ENCODE data around the gene BEAN1.
"Not testable (repeated sequence)": the region's sequence is repeated elsewhere in the genome, so short reads cannot be mapped to it uniquely, and the experiment has no call there.

The BEAN1 gene

DNA sequence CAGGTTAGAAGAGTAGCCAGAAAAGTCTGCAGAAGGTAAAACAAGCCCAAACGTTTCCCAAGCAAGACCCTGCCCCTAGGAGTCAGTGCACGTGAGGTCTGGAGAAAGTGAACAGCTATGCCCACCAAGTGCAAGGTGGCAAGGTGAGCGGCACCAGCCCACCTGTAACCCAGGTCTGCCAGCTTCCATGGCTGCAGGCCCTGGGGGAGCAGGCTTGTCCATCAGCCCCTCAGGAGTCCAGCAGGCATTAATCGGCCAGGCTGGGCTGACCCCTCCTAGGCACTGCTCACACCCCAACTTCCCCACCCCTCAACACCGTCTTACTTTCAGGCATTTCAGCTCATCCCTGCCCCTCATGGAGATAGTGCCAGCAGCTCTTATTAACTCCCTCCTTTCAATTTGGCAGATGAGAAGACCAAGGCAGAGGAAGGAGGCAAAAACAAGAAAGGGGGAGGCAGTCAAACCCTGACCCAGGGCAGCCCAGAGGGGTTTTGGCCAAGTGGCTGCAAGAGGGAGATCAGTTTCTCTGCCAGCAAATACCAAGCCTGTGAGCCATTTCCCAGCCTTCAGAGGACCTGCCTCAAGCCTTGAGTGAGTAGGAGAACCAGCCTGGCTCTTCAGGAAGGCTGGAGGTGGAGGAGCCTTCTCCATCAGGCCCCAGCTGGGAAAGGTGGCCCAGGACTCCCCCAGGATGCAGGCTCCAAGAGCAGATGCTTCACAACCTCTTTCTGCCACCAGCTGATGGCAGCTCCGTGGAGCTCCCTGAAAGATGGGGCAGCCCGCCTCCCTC is 14.7 kb downstream of the BEAN1 start:
- no peak for DNase-seq (ENCODE audit: low spot score)

DNA sequence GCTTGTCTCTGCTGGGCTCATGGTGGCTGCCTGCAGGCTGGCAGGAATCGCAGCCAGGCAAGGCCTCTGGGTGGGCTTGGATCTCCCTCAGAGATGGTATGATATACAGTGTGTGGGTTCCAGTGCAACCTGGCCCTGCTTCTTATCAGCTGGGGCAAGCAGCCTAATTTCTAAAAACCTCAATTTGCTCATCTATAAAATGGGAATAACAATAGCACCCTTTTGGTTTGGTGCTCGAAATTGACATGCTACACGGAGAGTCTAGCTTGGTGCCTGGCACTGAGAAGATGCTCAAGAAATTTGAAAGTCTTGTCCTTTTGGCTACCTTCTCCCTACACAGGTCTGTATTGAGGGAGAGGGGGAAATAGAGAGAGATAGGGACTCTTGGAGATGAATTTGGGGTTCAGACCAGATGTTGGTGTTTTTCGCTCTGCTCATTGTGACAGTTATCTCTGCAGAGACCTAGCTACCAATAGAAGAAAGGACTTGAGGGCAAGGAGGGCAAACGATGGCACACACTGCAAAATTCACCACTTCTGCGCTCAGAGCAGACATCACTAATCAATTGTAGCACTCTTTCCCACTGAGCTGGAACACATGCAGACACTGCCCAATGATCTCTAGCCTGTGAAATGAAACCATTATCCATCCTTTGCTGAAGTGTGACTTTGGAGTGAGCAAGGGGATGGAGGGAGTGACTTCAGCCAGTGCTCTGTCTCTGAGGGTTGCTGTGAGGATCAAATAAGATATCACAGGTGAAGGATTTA is 15.6 kb downstream of the BEAN1 start:
- DNase-seq (ENCODE audit: low spot score): no peak

DNA sequence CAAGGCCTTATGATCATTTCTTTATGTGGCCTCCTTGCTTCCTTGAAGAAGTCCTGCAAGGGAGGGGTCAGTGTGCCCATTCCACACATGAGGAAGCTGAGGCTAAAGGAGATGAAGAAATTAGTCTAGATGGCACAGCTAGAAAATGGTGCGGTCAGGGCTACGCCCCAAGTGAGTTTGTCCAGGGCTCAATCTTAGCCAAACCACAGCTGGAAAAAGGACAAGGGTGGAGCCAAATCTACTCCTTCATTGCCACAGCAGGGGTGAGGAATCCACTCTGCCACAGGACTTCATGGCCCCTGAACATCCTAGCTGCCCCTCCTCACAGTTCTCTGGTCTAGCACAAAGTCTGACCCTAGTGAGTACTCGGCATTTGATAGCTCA is 16.2 kb downstream of the BEAN1 start:
- no peak for DNase-seq (ENCODE audit: low spot score)

GRCh38 chr16:66444049-66444481 is 17.0 kb downstream of the BEAN1 start:
- DNase-seq (ENCODE audit: low spot score): no peak

- DNase-seq (ENCODE audit: low spot score): no peak
These were observed 19.6 kb downstream of the BEAN1 start for GRCh38 chr16:66446737-66447136.

DNA sequence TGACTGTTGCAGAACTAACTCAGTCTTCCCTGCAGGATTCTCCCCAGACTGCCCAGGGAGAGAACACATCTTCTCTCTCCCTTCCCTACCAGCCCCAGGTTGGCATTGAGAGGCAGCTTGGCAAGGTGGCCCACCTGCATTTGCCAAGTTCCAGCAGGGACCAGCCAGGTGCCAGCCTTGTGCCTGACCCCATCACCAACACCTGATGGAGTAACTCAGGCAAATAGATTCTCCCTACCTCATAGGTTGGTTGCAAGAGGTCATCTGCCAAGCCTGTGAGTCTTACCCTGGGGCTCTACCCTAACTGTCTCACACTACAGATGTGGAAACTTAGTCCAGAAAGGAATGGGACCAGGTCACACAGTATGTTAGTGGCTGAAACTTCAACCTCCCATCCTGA is 20.4 kb downstream of the BEAN1 start:
- DNase-seq (ENCODE audit: low spot score): no peak

DNA sequence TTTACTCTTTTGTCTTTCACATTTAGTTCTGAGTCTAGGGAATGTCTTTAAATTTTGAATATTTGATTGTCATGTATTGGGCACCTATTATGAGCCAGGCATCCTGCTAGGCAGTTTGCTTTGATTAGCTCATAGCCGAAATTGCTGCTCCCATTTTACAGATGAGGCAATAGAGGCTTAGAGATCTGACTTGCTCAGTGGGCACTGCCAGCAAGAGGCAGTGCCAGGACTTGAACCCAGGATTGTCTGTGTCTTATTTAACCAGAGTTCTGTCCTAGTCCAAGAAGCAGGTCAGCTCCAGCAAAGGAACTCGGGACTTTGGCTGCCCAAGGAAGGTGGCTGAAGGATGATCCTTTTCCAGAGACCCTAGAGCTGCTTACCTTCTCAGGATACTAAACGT is 24.5 kb downstream of the BEAN1 start:
- DNase-seq (ENCODE audit: low spot score): no peak

DNA sequence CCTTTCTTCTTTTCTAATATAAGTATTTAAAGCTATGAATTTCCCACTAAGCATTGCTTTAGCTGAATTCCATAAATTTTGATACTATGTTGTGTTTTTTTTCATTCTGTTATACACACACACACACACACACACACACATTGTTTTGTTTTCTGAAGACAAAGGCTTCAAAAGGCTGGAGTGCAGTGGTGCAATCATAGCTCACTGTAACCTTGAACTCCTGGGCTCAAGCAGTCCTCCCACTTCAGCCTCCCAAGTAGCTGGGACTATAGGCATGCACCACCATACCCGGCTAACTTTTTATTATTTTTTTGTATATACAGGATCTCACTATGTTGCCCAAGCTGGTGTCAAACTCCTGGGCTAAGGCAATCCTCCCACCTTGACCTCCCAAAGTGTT is 26.1 kb downstream of the BEAN1 start:
- DNase-seq (ENCODE audit: low spot score): not testable (repeated sequence)

GRCh38 chr16:66454751-66455150 is 27.7 kb downstream of the BEAN1 start:
- no peak for DNase-seq (ENCODE audit: low spot score)

GRCh38 chr16:66455970-66456369 is 28.9 kb downstream of the BEAN1 start:
- no peak for DNase-seq (ENCODE audit: low spot score)

DNA sequence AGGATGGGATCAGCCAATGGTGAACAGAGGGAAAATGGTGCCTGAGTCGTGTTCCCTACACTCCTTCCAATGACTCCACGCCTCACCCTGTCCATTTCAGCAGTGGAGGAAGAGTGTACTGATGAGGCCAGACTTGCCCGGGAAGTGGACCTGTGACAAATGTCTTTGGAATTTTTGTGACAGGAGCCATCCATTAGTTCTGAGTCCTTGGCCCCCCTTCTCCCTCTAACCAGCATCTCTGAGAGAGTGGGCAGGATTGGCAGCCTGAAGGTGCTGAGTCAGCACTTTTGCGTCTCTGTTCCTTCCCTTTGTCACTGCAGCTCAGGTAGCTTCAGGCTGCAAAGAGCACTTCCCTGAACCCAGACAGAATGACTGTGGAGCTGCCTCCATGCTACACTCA is 30.8 kb downstream of the BEAN1 start:
- no peak for DNase-seq (ENCODE audit: low spot score)

DNA sequence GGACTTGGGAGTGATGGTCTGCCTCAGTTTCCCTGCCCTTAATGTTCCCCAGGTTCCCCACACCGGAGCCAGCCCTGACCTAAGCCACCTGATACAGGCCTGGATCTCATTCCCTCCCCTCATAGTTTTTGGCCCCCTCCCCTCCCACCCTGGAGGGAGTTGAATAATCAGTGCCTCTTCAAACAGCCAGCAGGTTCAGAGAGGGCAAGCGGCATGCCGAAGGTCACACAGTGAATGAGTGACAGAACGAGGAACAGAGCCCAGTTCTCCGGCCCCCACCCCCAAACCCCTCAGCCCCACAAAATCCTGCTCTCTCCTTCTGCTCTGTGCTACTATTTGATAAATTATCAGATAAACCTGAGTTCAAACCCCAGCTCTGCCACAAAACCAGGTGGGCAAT is 31.2 kb downstream of the BEAN1 start:
- no peak for DNase-seq (ENCODE audit: low spot score)

- DNase-seq (ENCODE audit: low spot score): no peak
These were observed 31.8 kb downstream of the BEAN1 start for GRCh38 chr16:66458853-66459252.

DNA sequence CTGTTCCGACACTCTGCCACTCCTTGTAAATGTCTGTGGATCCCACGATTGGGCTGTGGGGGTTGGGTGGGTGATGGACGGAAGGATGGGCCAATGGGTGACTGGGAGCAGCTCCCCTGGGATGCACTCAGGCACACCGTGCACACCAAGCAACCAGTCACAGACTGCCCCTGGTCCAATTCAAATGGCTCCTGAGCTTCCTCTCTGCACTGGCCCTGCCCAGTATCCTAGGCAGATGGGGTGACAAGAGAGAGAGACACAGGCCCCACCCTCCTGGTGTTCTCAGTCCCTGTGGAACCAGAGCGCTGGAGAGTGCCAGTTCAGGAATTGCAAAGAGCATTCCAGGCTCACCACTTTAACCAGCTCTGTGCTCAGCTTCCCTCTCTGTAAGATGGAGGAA is 32.8 kb downstream of the BEAN1 start:
- DNase-seq (ENCODE audit: low spot score): no peak

DNA sequence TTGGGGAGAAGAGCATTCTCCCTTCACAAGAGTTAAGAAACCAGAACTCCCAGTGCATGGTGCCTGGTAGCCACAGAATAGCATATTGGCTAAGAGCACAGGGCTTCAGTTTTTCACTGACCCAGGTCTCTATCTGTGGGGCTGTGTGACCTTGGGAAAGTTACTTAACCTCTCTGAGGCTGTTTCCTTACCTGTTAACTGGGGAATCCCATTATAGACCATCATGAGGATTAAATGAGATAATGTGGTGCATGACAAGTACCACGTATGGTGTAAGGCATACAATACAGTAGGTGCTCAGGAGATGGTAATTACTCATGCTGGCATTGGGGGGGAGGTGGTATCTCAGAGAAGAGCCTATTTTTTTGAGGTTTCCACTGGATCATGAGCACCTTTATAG is 33.6 kb downstream of the BEAN1 start:
- DNase-seq (ENCODE audit: low spot score): no peak

DNA sequence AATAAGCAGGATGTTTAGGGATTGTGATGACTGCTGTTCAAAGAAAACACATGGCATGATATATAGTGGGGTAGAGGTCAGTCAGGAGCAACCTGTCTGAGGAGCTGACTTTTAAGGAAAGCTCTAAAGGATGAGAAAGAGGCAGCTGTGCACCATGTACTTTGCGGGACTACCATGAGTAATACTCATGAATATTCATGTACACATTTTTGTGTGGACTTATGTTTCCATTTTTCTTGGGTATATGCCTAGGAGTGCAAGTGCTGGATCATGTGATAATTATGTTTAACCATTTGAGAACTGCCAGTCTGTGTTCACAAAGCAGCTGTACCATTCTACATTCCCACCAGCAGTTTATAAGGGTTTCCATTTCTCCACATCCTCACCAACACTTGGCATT is 35.8 kb downstream of the BEAN1 start:
- DNase-seq (ENCODE audit: low spot score): no peak

GRCh38 chr16:66465946-66466345 is 38.9 kb downstream of the BEAN1 start:
- DNase-seq (ENCODE audit: low spot score): not testable (repeated sequence)

- not testable (repeated sequence) for DNase-seq (ENCODE audit: low spot score)
These were observed 39.5 kb downstream of the BEAN1 start for GRCh38 chr16:66466636-66467035.

- no peak for DNase-seq (ENCODE audit: low spot score)
These were observed 40.5 kb downstream of the BEAN1 start for GRCh38 chr16:66467611-66468010.

DNA sequence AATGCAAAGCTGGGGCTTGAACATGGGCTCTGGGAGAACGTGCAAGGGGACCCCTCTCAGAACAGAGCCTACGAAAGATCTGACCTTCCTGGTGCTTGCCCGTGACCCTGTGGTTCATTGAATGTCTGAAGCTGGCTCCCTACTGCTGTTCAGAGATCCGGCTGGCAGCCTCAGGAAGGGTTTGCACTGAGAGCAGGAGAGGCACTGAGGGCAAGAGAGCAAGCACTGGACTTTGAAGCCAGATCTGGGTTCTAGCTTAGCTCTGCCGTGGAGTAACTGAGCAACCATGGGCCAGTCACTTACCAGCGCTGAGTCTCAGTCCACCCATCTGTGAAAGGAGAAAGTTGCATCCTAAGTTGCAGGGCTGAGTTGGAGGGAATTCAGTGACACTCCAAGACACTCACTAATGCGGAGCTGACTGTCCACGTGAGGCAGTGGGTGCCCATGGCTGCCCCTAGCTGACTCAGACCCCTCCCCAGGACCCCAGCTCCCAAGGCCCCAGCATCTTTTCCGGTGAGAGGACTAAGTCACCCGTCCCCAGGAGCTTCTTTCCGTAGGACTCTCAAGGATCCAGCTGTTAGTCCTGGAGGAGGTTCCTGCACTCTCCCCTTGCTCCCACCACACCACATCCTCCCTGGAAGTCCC is 41.3 kb downstream of the BEAN1 start:
- no peak for DNase-seq (ENCODE audit: low spot score)

GRCh38 chr16:66469291-66469946 is 42.3 kb downstream of the BEAN1 start:
- no peak for DNase-seq (ENCODE audit: low spot score)

GRCh38 chr16:66469947-66470546 is 43.0 kb downstream of the BEAN1 start:
- no peak for DNase-seq (ENCODE audit: low spot score)
